IMR-90 (cell line): ENCODE data around the gene PRKCA.

Experiments
- CTCF ChIP-seq: conservative IDR thresholded peaks from 2 replicates; pipeline ENCODE4 v1.5.1; 2012; ENCODE audit warnings: mild to moderate bottlenecking, low read depth, low read length, improper control_type of control experiment
- FOS ChIP-seq: fragments of 150-350 bp; IDR thresholded peaks from 2 replicates; pipeline ENCODE4 v1.6.1; 2016; ENCODE audit warnings: low read depth, low read length
- SMC3 ChIP-seq: fragments of 150-350 bp; IDR thresholded peaks from 2 replicates; pipeline ENCODE4 v1.6.1; 2016; ENCODE audit warnings: low read depth, mild to moderate bottlenecking, antibody characterized with exemption, low read length, moderate library complexity

DNA sequence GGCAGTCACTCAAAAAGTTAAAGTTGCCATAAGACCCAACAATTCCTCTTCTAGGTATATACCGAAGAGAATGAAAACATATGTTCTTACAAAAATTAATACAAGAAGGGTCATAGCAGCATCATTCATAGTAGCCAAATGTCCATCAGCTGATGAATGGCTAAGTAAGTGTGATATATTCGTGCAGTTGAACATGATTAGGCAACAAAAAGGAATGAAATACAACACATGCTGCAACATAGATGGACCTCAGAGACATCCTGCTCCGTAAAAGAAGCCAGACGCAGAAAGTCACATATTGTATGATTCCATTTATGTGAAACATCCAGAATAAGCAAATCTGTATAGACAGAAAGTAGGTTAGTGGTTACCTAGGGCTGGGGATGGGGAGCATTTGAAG lies 303.1 kb downstream of the PRKCA start:
- no peak for TF ChIP-seq CTCF
- no peak for TF ChIP-seq FOS
- no peak for TF ChIP-seq SMC3
